Skeletal muscle cell (primary cell): Measurements from ENCODE around the gene SLC2A2.

Source experiments
- DNase-seq: peaks from one replicate; pipeline ENCODE4 v3.0.0-alpha.2; 2010; ENCODE audit warnings: low read depth
- H3K4me3 ChIP-seq: 2 replicates; pipeline ENCODE4 v1.5.1; 2011; ENCODE audit warnings: low read depth, mild to moderate bottlenecking, control low read depth, low read length, moderate library complexity

SLC2A2 gene

DNA sequence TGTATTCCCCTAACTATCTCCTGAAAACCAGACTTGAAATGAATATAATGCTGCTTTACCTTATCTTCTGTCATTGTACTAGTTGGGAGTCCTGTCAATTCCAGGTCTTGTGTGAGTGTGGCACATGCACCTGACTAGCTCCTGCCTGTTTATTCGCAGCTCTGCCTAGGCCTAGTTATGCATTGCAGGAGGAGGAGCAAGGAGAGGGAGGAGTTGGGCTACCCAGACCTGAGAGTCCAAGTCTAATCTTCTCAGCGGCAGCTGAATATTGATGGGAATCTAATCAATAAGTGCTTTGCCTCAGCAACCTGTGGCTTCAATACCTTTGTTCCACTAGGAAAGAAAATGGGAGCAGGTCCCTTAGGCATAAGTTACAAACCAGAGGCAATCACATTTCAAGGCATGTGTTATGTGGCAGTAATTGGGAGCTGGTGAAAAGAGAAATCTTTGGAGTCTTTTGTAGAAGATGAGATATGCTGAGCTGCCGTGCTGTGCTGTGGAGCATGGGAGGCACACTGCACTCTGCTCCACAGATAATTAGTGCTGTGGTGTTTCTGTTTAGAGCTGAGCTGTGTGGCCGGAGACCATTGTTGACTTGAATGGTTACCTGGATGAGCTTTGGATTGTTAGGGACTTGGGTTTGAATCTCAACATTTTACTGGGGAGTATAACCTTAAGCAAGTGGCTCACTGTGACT, at the start of gene SLC2A2:
Gene SLC2A2 (minus strand): TSS at position 124 of the 697 bp plus-strand sequence. CDS start 50 bp downstream, at position 74.
- H3K4me3 ChIP-seq, result no peak within 1 kb of the TSS
- DNase-seq, result no peak

DNA sequence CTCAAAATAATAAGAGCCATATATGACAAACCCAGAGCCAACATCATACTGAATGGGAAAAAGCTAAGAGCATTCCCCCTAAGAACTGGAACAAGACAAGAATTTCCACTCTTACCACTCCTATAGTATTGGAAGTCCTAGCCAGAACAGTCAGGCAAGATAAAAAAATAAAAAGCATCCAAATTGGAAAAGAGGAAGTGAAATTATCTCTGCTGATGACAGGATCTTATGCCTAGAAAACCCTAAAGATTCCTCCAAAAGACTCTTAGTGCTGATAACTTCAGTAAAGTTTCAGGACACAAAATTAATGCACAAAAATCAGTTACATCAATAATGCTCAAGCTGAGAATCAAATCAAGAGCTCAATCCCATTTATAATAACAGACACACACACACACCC, 45.9 kb upstream of the SLC2A2 start:
- no peak for DNase-seq
- H3K4me3 ChIP-seq, result no peak overlapping the region

- no peak for DNase-seq
- no peak overlapping the region for H3K4me3 ChIP-seq
Observed at GRCh38 chr3:171068658-171069057, 42.1 kb upstream of the SLC2A2 start.

GRCh38 chr3:171066206-171066605, 39.7 kb upstream of the SLC2A2 start:
- H3K4me3 ChIP-seq, result no peak overlapping the region
- DNase-seq, result no peak

- no peak overlapping the region for H3K4me3 ChIP-seq
- DNase-seq, result no peak
Observed at GRCh38 chr3:171065732-171066131, 39.2 kb upstream of the SLC2A2 start.

GRCh38 chr3:171064461-171064860, 37.9 kb upstream of the SLC2A2 start:
- no peak overlapping the region for H3K4me3 ChIP-seq
- no peak for DNase-seq

DNA sequence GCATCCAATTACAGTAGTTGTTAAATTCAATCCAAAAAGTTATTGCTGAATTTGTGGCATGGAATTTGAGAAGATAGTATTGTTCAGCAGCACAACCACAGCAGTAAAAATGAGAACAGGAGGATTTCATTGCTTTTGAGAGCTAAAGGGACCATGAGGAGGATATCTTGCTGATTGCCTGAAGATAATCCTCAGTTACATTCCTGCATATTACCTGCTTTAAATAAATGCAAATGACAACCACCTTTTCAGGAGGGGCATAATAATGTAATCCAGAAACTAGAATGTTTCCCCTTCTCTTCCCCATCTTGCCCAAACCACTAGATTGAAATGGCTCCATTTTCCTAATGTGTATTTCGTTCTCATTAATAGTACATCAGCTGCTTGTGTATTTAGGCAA, 35.2 kb upstream of the SLC2A2 start:
- DNase-seq, result no peak
- no peak overlapping the region for H3K4me3 ChIP-seq

- no peak overlapping the region for H3K4me3 ChIP-seq
- no peak for DNase-seq
Observed at GRCh38 chr3:171059978-171060377, 33.5 kb upstream of the SLC2A2 start.

GRCh38 chr3:171058873-171059603, 32.5 kb upstream of the SLC2A2 start:
- no peak overlapping the region for H3K4me3 ChIP-seq
- no peak for DNase-seq

- no peak overlapping the region for H3K4me3 ChIP-seq
- DNase-seq, result no peak
Observed at GRCh38 chr3:171058058-171058457, 31.5 kb upstream of the SLC2A2 start.

- DNase-seq, result no peak
- no peak overlapping the region for H3K4me3 ChIP-seq
Observed at GRCh38 chr3:171057072-171057471, 30.6 kb upstream of the SLC2A2 start.

DNA sequence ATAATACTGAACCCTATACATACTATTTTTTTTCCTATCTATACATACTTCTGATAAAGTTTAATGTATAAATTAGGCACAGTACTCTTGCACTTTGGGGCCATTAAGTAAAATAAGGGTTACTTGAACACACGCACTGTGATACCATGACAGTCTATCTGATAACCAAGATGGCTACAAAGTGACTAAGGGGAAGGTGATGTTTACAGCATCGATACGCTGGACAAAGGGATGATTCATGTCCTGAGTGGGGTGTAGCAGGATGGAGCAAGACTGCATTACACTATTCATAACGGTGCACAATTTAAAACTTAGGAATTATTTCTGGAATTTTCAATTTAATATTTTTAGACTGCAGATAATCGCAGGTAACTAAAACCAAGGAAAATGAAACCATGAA, 30.0 kb upstream of the SLC2A2 start:
- no peak for DNase-seq
- H3K4me3 ChIP-seq, result no peak overlapping the region

DNA sequence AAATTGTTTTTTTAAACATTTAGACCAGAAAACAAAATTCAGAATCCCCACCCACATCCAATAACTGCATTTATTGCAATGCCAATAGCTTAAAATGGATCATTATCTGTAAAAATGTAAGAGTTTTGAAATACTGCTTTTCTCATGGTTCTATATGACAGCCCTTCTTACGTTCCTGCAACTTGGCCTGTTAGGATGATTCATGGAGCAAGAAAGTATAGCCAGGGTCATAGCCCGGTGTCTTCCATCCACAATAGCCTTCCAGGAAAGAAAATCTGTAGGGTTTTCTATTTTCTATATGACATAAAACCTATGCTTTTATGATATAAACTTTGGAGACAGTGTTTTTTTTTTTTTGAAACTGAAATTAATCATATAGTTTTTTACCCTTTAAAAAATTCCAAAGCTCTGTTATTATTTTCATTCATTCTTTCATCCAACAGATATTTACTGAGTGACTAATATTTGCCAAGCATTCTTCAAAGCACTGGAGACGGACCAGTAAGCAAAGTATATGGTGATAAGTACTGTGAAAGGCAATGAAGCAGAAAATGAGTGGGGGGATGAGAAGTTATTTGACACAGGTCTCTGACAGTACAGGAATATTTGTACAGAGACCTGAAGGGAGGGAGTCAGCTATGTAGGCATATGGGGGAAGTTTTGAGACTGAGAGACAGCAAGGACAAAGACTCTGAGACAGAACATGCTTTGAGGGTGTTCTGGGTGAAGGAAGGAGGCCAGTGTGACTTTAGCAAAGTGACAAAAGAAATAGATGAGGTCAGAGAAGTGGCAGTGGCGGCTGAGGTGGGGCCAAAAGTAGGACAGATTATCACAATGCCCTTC, 29.0 kb upstream of the SLC2A2 start:
- no peak for DNase-seq
- no peak overlapping the region for H3K4me3 ChIP-seq

GRCh38 chr3:171054921-171055320, 28.4 kb upstream of the SLC2A2 start:
- no peak for DNase-seq
- no peak overlapping the region for H3K4me3 ChIP-seq

GRCh38 chr3:171054231-171054630, 27.7 kb upstream of the SLC2A2 start:
- DNase-seq, result no peak
- no peak overlapping the region for H3K4me3 ChIP-seq

DNA sequence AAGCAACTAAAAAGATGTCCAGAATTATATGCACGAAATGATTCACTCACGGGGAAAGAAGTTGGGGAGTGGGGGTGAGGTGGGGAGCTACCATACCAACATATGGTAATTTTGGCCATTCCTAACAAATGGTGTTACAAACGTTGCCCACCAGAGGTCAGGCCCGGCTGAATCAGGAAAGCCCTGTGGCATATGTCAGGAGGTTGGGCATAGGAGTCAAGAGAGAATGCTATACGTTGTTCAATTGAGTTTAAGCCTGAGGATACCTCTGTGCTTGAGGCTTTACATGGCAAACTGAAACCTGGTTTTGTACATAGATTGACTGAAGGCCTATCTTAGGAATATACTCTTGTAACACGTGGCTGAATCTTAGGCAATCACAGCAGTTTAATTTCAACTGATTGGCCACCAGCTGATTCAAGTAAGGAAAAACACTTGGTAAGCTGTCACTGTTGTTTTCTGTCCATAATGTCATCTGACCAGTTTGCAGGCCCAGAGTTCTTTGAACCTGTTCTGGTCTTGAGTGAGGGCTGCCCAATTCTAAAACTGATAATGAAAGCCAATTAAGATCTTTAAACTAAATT, 23.4 kb upstream of the SLC2A2 start:
- H3K4me3 ChIP-seq, result no peak overlapping the region
- DNase-seq, result no peak

DNA sequence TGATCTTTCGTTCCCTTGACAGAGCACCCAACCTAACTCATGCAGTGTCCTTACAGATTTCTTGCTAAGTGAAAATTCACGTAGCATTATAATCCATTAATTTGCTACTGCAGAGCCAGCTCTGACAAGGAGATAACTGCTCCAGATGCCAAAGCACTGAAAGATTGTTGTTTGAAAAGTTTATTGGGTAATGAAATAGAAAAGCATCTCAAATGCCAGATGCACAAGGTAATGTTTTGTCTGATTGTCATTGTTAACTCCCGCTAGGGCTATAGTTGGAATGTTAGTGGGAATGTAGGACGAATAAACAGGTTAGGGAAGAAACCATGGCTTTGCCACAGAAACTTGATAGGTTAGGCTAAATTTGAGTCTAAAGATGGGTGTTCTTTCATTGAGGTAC, 20.2 kb upstream of the SLC2A2 start:
- H3K4me3 ChIP-seq, result no peak overlapping the region
- no peak for DNase-seq

DNA sequence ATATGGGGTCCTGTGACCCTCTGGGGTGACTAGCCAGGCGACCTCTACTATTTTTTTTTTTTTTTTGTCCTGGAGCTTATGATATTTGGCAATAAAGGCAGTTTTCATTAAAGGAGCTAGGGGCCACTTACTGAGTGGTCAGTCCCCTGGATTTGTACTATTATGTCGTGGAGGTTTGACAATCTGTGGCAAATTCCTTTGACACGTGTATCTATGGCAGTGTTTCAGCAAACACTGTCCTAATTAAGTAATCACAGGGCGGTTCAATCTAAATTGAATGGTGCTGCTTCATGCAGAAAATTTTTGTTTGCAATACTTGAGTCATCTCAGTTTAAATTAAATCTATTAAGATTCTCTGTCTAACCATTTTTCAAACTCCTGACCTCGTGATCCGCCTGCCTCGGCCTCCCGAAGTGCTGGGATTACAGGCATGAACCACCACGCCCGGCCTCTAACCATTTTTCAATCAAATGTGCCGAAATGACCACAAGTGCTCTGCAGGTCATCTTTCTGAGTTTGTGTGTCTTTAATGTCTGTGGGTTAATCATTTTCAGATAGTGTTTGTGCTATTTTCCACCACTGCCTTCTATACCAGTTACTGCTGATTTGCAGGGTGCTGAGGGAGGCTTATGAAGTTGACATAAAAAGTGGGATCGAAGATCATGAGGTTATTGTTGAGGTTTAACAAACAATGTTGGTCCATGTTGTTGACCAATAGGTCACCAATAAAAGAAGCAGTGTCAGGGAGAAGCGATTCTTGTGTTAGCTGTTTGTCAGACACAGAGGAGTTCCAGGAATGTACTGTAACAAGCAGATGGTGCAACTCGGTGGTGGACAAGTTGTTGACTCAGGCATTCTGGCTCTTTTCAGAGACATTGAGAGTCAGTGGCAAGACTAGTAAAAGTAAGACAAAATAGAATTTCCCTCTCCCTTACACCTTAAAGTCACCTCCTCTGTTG, 18.6 kb upstream of the SLC2A2 start:
- DNase-seq, result peak; percentile 86
- no peak overlapping the region for H3K4me3 ChIP-seq

GRCh38 chr3:171044384-171044783, 17.9 kb upstream of the SLC2A2 start:
- H3K4me3 ChIP-seq, result no peak overlapping the region
- no peak for DNase-seq
